Measurements from ENCODE around the gene NIT1. TPM values are rescaled to one million over a fixed set of nuclear protein-coding genes. Genes with fewer than 3 reads are reported as not detected.

The NIT1 gene
- total and polyA plus RNA-seq, 2 donors (not counting 3 experiments of a cell fraction or from before 2014, with no cell fraction given): 20.3 to 26.5 TPM

- Histone ChIP-seq H3K4me1 (ENCODE audit: control insufficient read depth, extremely low read depth, insufficient read depth, low read length) (peaks cover 42% of the 10 kb centered on the region), H3K79me2 (ENCODE audit: control insufficient read depth, insufficient read depth, low read length) (peaks cover 89% of the 10 kb centered on the region), H3K36me3 (ENCODE audit: control insufficient read depth in 2 of 2, extremely low read depth in 1 of 2, insufficient read depth in 2 of 2, low read length in 2 of 2) (no peaks in the 10 kb centered on the region), H3K4me3 (replicated peaks in 1 of 3; ENCODE audit: insufficient read depth in 1 of 3, low read depth in 1 of 3, low read length in 3 of 3) (no peak overlapping the region), H3K4me2 (ENCODE audit: insufficient read depth, low read length) (peak overlapping the region; percentile 31), H3K27me3 (ENCODE audit: control insufficient read depth in 2 of 2, insufficient read depth in 2 of 2, low read length in 2 of 2) (no peaks in the 10 kb centered on the region), H3K9me3 (replicated peaks; ENCODE audit: control insufficient read depth, insufficient read depth, low read length) (no peaks in the 10 kb centered on the region), H3K9ac (replicated peaks; ENCODE audit: extremely low read depth, insufficient read depth, low read length) (no peak overlapping the region), H4K20me1 (replicated peaks; ENCODE audit: control insufficient read depth, extremely low read depth, insufficient read depth, low read length) (no peaks in the 10 kb centered on the region), H3K27ac (ENCODE audit: insufficient read depth, low read depth, low read length) (no peak overlapping the region), H3K9me1 (replicated peaks; ENCODE audit: control insufficient read depth, extremely low read depth, insufficient read depth, low read length) (no peaks in the 10 kb centered on the region), H2AFZ (ENCODE audit: low read depth, low read length) (no peak overlapping the region)
- dilution Hi-C loops (cut with MboI; ENCODE audit: extremely low pct_ligation_motif_present, low sequenced_read_pairs): no loop called here
- no TSS peak for BruUV-seq (replicated peaks)
- DNase-seq (ENCODE audit: low read depth, low spot score): no peak
- TF ChIP-seq POLR2AphosphoS5 (IDR thresholded peaks at IDR 0.05; ENCODE audit: insufficient read depth, low read depth, low read length) (peak; percentile 18), JUN (IDR thresholded peaks at IDR 0.05; ENCODE audit: borderline replicate concordance, insufficient read depth, insufficient read length, low read depth) (no peak)
- FAIRE-seq: no peak
- POLR2A ChIA-PET: no interaction called here
- intact Hi-C loops (cut with micrococcal nuclease): no loop called here
- CTCF ChIA-PET: interaction anchor here (1.0 to 1.3 kb wide), 2 partner anchors 13 to 14 kb away, joined by 3 to 4 read pairs; no protein-coding TSS in a partner anchor
Measured at GRCh38 chr1:161113915-161114314, 4.0 kb upstream of the NIT1 start.

GRCh38 chr1:161114556-161114955, 3.3 kb upstream of the NIT1 start:
- POLR2A ChIA-PET: no interaction called here
- no peak for FAIRE-seq

More at GRCh38 chr1:161114556-161114955, 3.3 kb upstream of the NIT1 start:
- CTCF ChIA-PET: interaction anchor here (1.0 to 1.3 kb wide), 2 partner anchors 13 kb away, joined by 3 to 4 read pairs; no protein-coding TSS in a partner anchor
- H3K9me1 ChIP-seq (replicated peaks; ENCODE audit: control insufficient read depth, extremely low read depth, insufficient read depth, low read length): no peaks in the 10 kb centered on the region
- peak overlapping the region; percentile 33 for H3K4me2 ChIP-seq (ENCODE audit: insufficient read depth, low read length)
- dilution Hi-C loops (cut with MboI; ENCODE audit: extremely low pct_ligation_motif_present, low sequenced_read_pairs) (no loop called here), intact Hi-C loops (cut with micrococcal nuclease) (no loop called here)
- BruUV-seq (replicated peaks): no TSS peak
- no peaks in the 10 kb centered on the region for H3K27me3 ChIP-seq (ENCODE audit: control insufficient read depth in 2 of 2, insufficient read depth in 2 of 2, low read length in 2 of 2)
- no peaks in the 10 kb centered on the region for H3K9me3 ChIP-seq (replicated peaks; ENCODE audit: control insufficient read depth, insufficient read depth, low read length)
- peaks cover 48% of the 10 kb centered on the region for H3K4me1 ChIP-seq (ENCODE audit: control insufficient read depth, extremely low read depth, insufficient read depth, low read length)
- no peak overlapping the region for H2AFZ ChIP-seq (ENCODE audit: low read depth, low read length)
- H4K20me1 ChIP-seq (replicated peaks; ENCODE audit: control insufficient read depth, extremely low read depth, insufficient read depth, low read length): no peaks in the 10 kb centered on the region
- H3K79me2 ChIP-seq (ENCODE audit: control insufficient read depth, insufficient read depth, low read length): peaks cover 85% of the 10 kb centered on the region
- H3K27ac ChIP-seq (ENCODE audit: insufficient read depth, low read depth, low read length): peak overlapping the region; percentile 65
- H3K36me3 ChIP-seq (ENCODE audit: control insufficient read depth in 2 of 2, extremely low read depth in 1 of 2, insufficient read depth in 2 of 2, low read length in 2 of 2): no peaks in the 10 kb centered on the region
- no peak overlapping the region for H3K9ac ChIP-seq (replicated peaks; ENCODE audit: extremely low read depth, insufficient read depth, low read length)
- TF ChIP-seq CTCF (IDR thresholded peaks at IDR 0.05; ENCODE audit: extremely low read depth in 1 of 2, insufficient read depth in 1 of 2, low read depth in 1 of 2, low read length in 2 of 2): no peak
- no peak for TF ChIP-seq EZH2 (IDR thresholded peaks at IDR 0.05; ENCODE audit: borderline replicate concordance, low read depth, low read length, severe bottlenecking)
- TF ChIP-seq POLR2AphosphoS5 (IDR thresholded peaks at IDR 0.05; ENCODE audit: insufficient read depth, low read depth, low read length): no peak
- no peak for DNase-seq (ENCODE audit: low read depth, low spot score)
- no peak overlapping the region for H3K4me3 ChIP-seq (replicated peaks in 1 of 3; ENCODE audit: insufficient read depth in 1 of 3, low read depth in 1 of 3, low read length in 3 of 3)

Data from endothelial cell of umbilical vein (primary cell).